IPS DF 6.9 (cell line): ENCODE measurements around the gene SHROOM1.

Source experiments
- DNase-seq: peaks from one replicate; pipeline ENCODE4 v3.0.0-alpha.2; 2013; ENCODE audit warnings: low read depth, low spot score
- H3K27ac ChIP-seq: one replicate; pipeline ENCODE4 v1.5.1; 2013; ENCODE audit warnings: low read length, control low read depth
- H3K27me3 ChIP-seq: 2 replicates; pipeline ENCODE4 v1.6.1; 2013; ENCODE audit warnings: mild to moderate bottlenecking, low read length; ENCODE audit not compliant: control insufficient read depth, insufficient read depth
- H3K36me3 ChIP-seq: 2 replicates; pipeline ENCODE4 v1.6.1; 2013; ENCODE audit warnings: low read length; ENCODE audit not compliant: control insufficient read depth, insufficient read depth
- H3K4me1 ChIP-seq: 2 replicates; pipeline ENCODE4 v1.6.1; 2013; ENCODE audit warnings: low read length; ENCODE audit not compliant: control insufficient read depth, insufficient read depth
- H3K4me3 ChIP-seq: 2 replicates; pipeline ENCODE4 v1.5.1; 2013; ENCODE audit warnings: mild to moderate bottlenecking, low read length
- H3K9me3 ChIP-seq: 2 replicates; pipeline ENCODE4 v1.6.1; 2013; ENCODE audit warnings: low read length, inconsistent platforms; ENCODE audit not compliant: control insufficient read depth, insufficient read depth
- WGBS: extraction: QIAGEN DNeasy Blood & Tissue Kit; methylation state at CpG from one replicate; pipeline ENCODE4 v1.1.7; 2013; ENCODE audit warnings: mixed read lengths, missing lambda C conversion rate; ENCODE audit not compliant: insufficient read length, insufficient coverage; 5-methylcytosine and 5-hydroxymethylcytosine counted together

SHROOM1 gene

GRCh38 chr5:132853323-132853722 is 22.9 kb upstream of the SHROOM1 start:
- no peak for DNase-seq
- Histone ChIP-seq H3K9me3 (no peaks in the 10 kb centered on the region), H3K27me3 (no peaks in the 10 kb centered on the region), H3K4me3 (no peak overlapping the region), H3K36me3 (no peaks in the 10 kb centered on the region), H3K4me1 (no peaks in the 10 kb centered on the region), H3K27ac (no peak overlapping the region)
- no CpG with 5 or more reads among the region's 3 CpGs for WGBS

- Histone ChIP-seq H3K27me3 (no peaks in the 10 kb centered on the region), H3K4me1 (no peaks in the 10 kb centered on the region), H3K36me3 (no peaks in the 10 kb centered on the region), H3K9me3 (no peaks in the 10 kb centered on the region), H3K4me3 (no peak overlapping the region), H3K27ac (no peak overlapping the region)
- no peak for DNase-seq
- WGBS: no CpG with 5 or more reads among the region's 2 CpGs
These were observed 19.6 kb upstream of the SHROOM1 start for GRCh38 chr5:132850066-132850465.

- no peak for DNase-seq
- Histone ChIP-seq H3K27me3 (no peaks in the 10 kb centered on the region), H3K27ac (no peak overlapping the region), H3K4me1 (no peaks in the 10 kb centered on the region), H3K9me3 (no peaks in the 10 kb centered on the region), H3K4me3 (no peak overlapping the region), H3K36me3 (no peaks in the 10 kb centered on the region)
- no CpG with 5 or more reads among the region's 1 CpG for WGBS
These were observed 18.9 kb upstream of the SHROOM1 start for GRCh38 chr5:132849347-132849746.

GRCh38 chr5:132848270-132848669 is 17.8 kb upstream of the SHROOM1 start:
- no peak for DNase-seq
- H3K27ac ChIP-seq: no peak overlapping the region
- H3K9me3 ChIP-seq: no peaks in the 10 kb centered on the region
- no peaks in the 10 kb centered on the region for H3K36me3 ChIP-seq
- H3K4me1 ChIP-seq: no peaks in the 10 kb centered on the region
- no CpG with 5 or more reads among the region's 8 CpGs for WGBS
- H3K4me3 ChIP-seq: no peak overlapping the region
- no peaks in the 10 kb centered on the region for H3K27me3 ChIP-seq

DNA sequence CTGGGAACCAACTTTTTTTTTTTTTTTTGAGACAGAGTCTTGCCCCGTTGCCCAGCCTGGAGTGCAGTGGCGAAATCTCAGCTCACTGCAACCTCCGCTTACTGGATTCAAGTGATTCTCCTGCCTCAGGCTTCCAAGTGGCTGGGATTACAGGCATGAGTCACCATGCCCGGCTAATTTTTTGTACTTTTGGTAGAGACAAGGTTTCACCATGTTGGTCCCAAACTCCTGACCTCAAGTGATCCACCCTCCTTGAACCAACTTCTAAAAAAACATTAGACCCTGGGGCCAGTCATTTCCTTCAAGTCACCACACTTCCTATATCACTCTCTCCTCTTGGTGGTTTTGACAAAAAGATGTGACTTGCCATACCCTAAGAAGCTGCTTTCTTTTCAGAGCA is 10.9 kb upstream of the SHROOM1 start:
- H3K27ac ChIP-seq: no peak overlapping the region
- H3K9me3 ChIP-seq: no peaks in the 10 kb centered on the region
- H3K27me3 ChIP-seq: no peaks in the 10 kb centered on the region
- no peaks in the 10 kb centered on the region for H3K36me3 ChIP-seq
- no CpG with 5 or more reads among the region's 4 CpGs for WGBS
- no peaks in the 10 kb centered on the region for H3K4me1 ChIP-seq
- no peak overlapping the region for H3K4me3 ChIP-seq
- DNase-seq: no peak

DNA sequence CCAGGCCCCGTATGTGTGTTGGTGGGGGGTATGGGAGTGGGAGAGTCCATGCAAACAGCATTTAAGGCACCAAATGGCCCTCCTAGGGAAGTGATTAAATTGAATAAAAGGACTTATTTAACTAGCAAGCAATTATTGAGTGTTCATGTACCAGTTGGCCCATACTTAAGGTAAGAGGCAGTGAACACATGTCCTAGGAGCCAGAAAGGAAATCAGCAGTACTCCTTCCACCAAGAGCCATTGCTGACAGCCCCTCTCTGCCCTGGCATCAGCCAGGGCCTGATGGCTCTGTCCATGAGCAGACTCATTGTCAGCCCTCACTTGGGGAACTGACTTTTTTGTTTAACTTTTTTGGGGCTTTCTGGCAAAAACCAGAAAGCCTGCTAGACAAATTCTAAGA is 10.4 kb upstream of the SHROOM1 start:
- no peak overlapping the region for H3K27ac ChIP-seq

GRCh38 chr5:132840313-132840712 is 9.9 kb upstream of the SHROOM1 start:
- no peak for DNase-seq
- no peaks in the 10 kb centered on the region for H3K4me1 ChIP-seq

More for the DNA sequence above, 10.4 kb upstream of the SHROOM1 start:
- Histone ChIP-seq H3K9me3 (no peaks in the 10 kb centered on the region), H3K4me3 (no peak overlapping the region), H3K36me3 (no peaks in the 10 kb centered on the region), H3K27me3 (no peaks in the 10 kb centered on the region), H3K4me1 (no peaks in the 10 kb centered on the region)
- WGBS: no CpG with 5 or more reads among the region's 1 CpG
- DNase-seq: no peak

DNA sequence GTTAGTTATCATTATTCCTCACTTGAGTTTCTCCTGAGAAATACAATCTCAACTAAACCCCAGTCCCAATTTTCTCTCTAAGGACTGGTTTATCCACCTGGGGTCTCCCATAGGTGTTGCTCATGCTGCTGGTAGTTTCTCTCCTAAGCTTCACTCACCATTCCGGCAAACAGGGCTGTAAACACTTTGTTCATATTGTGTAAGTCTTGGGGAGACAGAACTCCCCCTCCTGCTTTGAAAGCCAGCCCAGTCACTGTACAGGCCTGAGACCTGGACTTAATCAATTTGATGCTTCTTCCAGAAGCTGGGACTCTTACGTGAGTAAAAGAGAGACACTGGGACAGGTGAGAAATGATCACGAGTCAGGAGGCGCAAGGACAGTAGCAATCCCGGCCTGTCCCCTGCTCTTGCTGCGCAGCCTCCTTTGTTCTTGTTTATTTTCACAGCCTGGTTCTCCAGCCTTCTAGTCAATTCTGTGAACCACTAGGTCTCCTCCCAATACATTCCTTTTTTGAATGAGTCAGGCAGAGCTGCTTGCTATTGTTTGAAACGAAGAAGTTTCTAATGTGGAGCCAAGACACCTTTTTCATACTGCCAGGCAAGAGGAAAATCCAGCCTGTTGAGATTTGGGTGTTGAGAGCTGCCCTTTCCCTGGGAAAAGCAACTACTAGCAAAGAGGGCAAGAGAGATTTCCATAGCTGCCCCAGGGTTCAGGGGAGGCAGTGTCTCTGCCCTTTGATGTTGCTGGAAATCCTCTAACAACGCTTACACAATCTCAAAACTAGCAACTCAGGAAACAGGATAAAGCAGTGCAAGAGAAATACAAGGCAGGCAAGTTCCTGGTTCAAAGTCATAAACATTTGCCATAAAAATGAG is 9.2 kb upstream of the SHROOM1 start:
- H3K36me3 ChIP-seq: no peaks in the 10 kb centered on the region
- no CpG with 5 or more reads among the region's 8 CpGs for WGBS
- H3K27ac ChIP-seq: no peak overlapping the region
- H3K27me3 ChIP-seq: no peaks in the 10 kb centered on the region
- no peaks in the 10 kb centered on the region for H3K4me1 ChIP-seq
- H3K9me3 ChIP-seq: no peaks in the 10 kb centered on the region
- no peak overlapping the region for H3K4me3 ChIP-seq
- DNase-seq: no peak

More at GRCh38 chr5:132840313-132840712, 9.9 kb upstream of the SHROOM1 start:
- H3K27me3 ChIP-seq: no peaks in the 10 kb centered on the region
- H3K36me3 ChIP-seq: no peaks in the 10 kb centered on the region
- no peak overlapping the region for H3K27ac ChIP-seq
- H3K9me3 ChIP-seq: no peaks in the 10 kb centered on the region
- H3K4me3 ChIP-seq: no peak overlapping the region
- no CpG with 5 or more reads among the region's 3 CpGs for WGBS

DNA sequence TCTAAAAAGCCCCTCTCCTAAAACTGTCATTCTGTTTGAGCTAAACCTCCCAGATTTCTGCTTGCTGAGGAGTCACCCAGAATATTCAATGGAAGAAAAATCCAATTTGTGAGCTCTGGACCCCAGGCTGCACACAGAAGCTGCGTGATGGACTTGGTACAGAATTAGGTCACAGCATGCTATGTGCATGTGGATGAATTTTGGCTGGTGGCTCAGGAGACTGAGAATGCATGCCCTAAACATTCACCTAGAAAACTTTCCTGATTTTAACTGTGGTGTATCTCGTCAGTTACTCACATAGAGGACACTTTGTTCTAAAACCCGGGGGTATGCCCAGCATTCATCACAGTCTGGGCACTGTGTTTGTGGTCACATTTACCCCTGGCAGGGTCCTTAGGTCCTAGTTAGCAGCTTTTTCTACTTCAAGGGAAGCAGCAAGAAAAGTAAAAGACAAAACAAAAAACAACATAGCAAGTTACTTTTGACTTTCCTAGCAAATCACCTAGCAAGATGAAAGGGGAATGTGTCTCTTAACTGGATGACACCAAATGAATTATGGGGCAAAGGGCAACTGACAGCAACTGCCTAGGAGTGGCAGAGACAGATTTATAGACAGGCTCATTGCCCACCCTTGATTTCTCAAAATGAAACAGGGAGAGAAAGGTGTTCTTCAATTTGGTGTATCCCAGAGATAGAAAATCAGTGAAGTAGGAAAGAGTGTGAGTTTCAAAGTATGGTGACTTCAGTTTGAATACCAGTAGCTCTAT is 8.3 kb upstream of the SHROOM1 start:
- no CpG with 5 or more reads among the region's 3 CpGs for WGBS
- Histone ChIP-seq H3K9me3 (no peaks in the 10 kb centered on the region), H3K4me3 (no peak overlapping the region), H3K27ac (no peak overlapping the region), H3K27me3 (no peaks in the 10 kb centered on the region), H3K36me3 (no peaks in the 10 kb centered on the region), H3K4me1 (no peaks in the 10 kb centered on the region)
- DNase-seq: no peak

- Histone ChIP-seq H3K27me3 (no peaks in the 10 kb centered on the region), H3K36me3 (no peaks in the 10 kb centered on the region), H3K9me3 (no peaks in the 10 kb centered on the region), H3K4me1 (no peaks in the 10 kb centered on the region), H3K27ac (no peak overlapping the region), H3K4me3 (no peak overlapping the region)
- no CpG with 5 or more reads among the region's 2 CpGs for WGBS
- no peak for DNase-seq
These were observed 7.4 kb upstream of the SHROOM1 start for GRCh38 chr5:132837868-132838267.
